HG02938 (cell line): ENCODE measurements around the gene GATA5.

Experiments
- ATAC-seq: cut with Tn5 transposase; IDR thresholded peaks from one replicate; pipeline ENCODE4 v1.9.1; 2021; ENCODE audit warnings: mild to moderate bottlenecking, moderate library complexity; ENCODE audit not compliant: unreplicated experiment

GATA5 gene

GRCh38 chr20:62418709-62419487, 56.9 kb downstream of the GATA5 start:
- ATAC-seq, result no peak

DNA sequence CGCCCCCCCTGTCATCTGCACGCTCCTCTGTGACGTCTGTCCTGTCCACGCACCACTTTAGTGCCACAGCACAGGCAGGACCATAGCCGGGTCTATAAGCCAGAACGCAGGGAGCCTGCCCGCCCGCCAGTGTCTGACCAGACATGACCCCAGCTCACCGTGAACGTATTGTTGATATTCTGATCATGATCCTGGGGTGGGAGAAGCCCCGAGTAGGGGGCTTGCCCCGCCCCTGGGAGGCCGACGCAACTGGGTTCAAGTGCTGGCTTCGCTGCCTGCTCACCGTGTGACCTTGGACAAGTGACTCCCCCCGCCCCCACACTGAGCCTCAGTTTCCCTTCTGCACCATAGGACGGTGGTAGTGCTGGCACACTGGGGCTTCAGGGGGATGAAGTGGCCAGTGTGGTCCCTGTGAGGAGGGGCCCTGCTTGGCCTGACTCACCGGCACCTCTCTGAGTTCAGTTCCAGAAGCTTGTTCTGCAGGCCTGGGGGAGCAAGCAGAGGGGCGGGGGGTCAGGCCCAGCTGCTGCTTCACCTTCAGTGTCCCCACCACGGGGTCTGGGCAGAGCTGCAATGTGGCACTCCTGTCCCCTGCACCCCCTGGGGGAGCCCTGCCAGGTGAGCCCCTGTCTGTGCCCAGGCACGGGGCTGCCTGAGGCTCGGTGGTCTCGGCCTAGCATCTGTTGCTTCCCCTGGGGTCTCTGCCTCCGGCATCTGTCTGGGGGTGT, 57.6 kb downstream of the GATA5 start:
- ATAC-seq, result no peak

DNA sequence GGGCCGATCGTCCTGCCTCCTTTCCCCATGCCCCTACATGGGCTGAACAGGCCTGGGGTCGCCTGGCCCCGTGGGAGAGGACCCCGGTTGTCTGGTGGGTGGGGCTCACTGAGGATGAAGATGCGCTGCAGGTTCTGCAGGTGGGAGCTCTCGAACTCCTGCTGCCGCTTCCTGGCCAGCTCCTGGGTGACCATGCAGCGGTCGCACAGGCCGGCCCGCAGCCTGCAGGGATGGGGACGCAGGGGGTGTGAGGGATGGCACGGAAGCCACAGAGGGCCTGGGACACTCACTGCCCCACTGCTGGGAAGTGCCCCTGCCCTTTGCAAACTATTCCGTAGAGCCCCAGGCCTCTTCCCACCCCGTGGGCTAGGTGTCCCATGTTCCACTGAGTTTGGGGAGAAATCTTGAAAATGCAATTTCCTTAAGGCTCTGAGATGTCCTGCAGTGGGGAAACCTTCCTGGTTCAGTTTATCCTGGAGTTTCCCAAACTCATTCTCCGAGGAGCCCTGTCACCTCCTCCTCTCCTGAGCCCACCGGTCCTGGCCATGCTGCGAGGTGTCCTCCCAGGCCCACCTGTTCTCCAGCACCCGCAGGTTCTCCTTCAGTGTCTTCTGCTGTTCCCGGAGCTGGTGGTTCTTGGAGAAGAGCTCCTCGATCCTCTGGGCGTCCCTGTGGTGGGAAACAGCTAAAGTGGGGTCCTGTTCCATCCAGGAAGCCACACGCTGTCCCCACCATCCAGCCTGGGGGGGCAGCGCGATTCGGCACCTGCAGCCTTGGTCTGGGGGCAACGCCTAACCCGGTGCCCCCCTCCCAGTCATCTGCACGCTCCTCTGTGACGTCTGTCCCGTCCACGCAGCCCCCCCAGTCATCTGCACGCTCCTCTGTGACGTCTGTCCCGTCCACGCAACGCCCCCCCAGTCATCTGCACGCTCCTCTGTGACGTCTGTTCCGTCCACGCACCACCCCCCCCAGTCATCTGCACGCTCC, 58.9 kb downstream of the GATA5 start:
- ATAC-seq, result no peak

- ATAC-seq, result no peak
Measured at GRCh38 chr20:62415354-62416111, 60.3 kb downstream of the GATA5 start.

DNA sequence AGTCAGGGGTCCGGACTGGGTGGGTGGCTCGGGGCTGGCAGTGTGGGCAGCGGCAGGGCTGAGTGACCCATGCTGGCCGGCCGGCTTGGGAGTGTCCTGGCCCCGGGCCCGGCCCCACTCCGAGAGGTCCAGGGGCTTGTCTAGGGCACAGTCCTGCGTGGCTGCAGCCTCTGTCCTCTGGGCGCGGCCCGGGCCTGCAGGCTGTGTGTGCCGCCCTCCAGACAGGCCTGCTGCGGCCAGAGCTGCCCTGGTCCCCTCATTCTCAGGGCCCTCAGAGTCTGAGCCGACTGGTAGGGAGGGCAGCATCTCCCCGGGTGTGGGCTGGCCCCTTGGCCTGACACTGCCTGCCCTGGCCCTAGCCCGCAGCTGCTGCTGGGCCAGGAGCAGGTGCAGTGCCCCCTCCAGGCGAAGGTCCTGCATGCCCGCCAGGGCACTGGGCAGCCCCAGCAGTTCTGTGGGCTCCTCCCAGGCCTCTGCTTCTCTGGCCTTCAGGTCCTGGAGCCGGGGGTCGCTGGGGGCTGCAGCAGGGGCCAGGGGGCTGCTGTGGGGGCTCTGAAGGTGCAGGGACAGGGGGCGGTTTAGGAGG, 61.8 kb downstream of the GATA5 start:
- ATAC-seq, result no peak
